EL (cell line): ENCODE measurements around the gene GPX3.

Source experiments
- DNase-seq: peaks from one replicate; pipeline ENCODE4 v3.0.0-alpha.2; 2016

The GPX3 gene

DNA sequence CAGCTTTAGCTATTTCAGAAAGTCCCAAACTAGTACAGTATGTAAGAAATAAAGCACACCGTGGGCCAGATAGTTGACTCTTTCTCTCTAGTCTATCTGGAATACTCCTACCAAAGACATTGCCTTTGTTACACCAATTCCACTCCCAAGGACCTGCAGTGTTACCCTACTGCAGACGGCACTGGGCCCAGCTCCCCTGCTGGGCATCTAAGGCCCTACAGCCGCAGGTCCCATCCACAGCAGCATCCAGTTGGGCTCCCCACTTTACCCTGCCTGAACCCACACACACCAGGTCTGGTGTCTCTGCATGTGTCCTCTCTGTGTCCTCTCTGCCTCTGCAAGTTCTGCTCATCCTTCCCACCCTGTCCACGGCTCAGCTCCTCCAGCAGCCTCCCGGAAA lies 37.9 kb downstream of the GPX3 start:
- no peak for DNase-seq

DNA sequence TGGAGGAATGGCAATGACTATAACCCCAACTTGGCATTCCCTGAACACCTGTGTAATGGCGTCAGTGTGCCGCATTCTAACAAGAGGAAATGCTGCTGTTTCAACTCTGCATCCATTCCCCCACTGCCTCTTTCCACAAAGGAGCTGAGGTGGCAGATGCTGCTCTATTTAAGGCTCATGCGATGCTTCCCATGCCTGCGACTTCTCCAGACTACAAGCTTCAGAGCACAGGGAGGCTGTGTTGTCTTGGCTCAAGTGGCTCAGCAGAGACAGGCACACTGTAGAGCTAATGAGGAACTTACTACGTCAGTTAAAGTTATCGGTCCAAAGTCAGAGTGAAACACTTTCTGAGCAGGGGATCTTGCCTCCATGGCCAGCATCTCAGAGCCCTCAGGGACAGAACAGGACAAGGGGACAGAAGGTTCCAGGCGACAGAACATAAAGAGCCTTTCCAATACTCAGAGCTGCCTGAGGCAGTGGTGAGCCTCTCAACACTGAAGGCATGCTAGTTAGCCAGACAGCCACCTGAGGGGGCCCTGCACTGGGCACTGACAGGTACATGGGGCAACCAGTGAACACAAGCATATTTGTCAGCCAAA lies 38.6 kb downstream of the GPX3 start:
- no peak for DNase-seq

DNA sequence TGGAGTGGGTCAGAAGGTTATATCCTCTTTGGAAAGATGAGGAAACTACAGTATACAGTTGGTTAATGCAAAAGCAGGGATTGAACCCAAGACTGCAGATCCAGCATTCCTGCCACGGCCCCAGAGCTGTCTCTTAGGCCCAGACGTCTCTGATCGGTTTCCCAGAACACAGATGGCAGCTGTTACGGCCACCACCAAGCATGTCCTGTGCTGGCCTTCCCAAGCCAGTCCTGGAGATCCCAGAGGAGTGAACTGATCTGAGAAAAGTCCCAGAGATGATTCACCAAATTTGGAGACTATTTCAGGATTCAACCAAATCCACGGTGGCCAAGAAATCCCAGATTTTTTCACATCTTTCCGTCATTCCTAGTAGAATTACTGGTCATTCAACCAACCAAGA lies 40.4 kb downstream of the GPX3 start:
- DNase-seq, result no peak

DNA sequence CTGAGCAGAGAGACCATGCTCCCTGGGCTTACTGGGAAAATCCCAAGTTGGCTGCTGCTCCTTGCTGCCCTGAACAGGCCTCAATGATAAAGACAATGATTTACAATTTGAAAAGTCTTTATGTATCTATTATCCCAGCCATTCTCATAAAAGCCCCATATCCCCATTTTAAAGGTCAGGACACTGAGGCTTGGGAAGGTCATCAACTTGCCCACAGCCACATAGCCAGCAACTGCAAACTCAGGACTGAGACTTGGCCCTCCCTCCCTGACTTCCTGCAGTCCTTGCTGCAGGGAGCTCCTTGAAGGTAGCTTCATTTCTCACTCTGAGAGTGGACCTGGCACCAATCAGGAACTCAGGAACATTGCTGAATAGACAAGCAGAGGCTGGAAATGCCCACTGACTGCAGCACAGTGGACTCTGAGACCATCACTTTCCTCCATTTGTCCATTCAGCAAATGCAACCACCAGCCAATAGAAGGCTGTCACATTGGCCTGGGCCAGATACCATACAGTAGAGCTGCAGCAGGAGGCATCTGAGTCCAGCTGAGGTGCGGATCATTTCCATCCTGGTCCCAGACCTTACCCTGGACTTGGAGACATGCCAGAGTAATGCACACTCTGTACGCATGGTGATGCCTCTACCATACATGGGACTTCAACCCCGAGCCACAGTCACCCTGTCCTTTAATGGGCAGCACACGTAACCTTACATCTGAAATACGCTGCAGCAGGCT lies 42.2 kb downstream of the GPX3 start:
- no peak for DNase-seq

DNA sequence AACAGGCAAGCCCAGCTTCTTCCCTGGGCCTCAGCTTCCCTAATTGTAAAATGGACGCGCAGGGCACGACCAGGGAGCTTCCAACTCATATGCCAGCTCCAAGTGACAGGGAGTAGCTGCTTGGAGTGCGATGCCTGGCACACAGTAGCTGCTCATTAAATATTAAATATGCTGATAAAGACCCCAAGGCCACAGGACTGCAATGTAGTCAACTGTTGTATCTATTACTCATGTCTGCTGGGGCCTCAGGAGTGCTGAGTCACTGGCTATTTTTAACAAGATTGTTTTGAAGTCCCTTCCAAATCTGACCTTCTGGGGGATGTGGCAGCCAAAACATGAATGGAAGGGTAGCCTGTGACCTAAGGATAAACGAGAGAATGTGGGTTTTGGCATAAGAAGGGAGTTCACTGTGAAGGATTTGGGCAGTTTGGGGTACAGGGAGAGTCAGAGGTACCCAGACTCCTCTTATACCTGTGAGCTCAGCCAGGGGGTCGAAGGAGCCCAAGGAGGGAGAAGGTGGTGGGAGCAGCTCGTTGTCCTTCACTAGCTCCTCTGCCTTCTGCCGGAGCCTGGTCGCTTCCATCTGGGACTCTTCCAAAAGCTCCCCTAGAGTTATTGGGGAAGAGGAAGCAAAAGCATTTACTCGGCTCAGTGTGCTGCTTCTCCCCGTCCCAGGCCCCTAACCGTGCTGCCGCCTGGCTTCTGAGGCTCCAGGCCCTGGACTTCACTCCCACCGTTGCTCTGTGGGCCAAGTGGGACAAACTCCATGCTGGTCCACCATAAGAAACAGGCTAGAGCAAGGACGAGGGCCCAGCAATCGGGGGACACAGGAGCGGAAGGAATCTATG lies 43.0 kb downstream of the GPX3 start:
- peak; percentile 88 for DNase-seq

DNA sequence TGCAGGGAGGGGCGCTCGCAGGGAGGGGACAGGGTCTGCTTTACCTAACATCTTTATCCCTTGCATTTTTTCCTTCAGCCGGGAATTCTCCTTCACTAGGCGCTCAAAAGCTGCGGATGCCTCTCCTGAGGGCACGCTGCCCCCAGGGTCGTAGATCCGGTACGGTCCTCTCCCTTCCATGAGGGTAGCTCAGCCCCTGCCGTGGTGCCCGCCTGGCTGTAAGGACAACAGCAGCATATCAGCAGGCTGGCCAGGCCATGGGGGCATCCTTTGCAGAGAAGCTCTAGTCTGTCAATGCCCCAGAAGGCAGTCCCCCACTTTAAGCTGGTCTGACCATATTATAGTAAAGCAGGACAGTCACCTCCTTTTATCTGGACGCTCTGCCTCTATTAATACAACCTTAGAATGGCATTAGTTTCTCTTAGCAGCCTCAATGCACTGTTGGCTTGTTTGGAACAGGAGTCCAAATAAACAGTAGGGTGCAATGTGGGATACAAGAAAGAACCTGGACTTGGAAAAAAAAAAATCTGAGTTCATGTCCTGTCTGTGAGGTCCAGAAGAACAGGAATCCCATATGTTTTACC lies 44.6 kb downstream of the GPX3 start:
- no peak for DNase-seq

DNA sequence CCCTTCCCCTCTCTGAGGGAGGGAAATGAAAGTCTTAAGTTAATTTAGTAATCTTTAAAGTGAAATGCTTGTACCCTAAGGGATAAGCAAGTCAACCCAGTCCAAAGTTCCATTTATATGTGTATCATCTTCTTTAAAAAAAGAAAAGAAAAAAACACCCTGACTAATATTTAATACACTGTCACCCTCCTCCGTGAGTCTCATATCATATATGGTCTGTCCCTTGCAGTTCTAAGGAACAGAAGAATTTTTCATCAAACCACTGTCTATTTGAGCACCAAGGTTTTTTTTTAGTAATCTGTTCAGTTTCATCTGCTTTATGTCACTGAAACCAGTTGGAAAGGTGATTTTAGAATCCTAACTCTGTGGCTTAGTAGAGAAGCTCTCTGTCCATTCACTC lies 45.2 kb downstream of the GPX3 start:
- DNase-seq, result no peak

DNA sequence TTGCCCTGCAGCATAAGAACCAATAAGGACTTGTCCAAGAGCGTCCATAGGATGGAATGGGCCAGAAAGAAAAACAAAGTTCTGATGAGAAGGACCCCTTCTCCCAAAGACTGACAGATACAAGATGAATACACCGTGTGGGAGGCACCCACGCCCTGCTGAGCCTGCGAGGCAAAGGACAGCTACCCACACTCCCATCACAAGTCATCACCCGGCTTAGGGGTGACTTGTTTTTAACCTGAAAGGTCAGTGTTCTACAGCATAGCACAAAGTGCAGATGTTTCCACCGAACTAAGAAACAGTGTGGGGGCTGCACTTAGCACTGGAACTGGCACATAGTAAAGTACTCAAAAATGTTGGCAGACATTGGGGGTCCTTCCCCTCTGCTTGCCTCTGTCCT lies 46.5 kb downstream of the GPX3 start:
- DNase-seq, result no peak

DNA sequence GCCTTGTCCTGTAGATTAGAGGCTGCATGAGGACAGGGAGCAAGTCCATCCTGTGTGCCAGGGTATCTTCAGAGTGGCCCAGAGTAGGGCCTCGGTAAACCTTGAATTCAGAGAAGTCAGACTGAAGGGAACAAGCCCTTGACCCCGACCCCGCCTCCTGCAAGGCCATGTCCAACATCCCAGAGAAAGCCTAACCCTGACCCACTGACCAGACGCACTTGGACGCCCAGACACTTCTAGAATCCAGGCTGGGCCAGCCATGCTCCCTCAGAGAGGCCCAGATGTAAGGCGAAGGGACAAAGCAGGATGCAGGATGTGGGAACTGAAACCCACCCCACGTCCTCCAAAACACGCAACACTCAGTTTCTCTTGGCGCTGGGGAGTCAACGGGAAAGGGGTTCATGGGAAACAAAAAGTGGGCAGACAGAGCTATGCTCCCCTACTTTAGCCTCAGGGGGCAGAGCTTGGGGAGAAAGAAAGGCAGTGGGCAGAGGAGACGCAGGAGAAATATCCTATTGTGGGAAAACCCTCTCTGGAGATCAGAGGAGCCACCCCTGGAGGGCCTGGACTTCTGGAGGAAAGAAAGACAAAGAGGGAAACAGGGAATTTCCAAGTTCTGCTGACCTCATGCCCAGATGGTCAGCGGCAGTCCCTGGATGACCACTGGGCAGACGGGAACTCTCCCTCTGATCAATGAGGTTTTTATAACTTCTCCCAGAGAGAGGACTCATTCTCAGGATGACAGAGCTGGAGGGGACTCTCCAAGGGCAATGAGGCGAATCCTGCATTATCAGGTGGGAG lies 47.4 kb downstream of the GPX3 start:
- peak; percentile 38 for DNase-seq

DNA sequence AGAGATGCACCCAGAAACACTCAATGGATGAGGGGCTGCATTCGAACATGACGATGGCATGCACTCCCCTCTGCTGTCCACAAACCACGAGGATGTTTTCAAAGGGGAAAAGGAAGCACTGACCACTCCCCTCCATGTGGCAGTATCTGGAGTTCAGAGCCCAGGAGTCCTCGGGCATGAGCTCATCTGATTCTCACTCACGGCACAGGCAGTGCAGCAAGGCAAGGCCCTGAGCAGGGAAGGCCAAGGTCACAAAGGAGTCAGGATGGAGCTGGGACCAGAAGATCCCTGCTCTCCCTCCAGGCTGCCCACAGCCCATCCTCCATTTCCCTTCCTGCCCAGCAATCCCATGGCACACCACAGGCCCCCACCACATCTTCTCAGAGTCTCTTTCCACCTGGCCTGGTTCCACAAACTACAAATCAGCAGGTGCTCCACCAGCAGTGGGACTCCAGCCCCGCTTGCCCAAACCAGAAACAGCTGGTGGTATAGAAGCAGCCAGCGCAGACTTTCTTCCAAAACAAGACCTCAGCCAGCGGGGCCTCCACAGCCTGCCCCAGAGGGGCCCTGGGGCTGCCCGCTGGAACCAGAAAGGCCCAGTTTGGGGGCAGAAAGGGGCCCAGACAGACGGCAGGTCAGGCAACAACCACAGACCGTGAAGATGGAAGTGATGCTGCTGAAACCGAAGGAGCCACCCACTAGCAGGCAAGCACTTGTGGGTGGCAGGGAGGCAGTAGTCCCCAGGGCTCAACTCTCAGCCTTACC lies 48.2 kb downstream of the GPX3 start:
- peak; percentile 45 for DNase-seq

DNA sequence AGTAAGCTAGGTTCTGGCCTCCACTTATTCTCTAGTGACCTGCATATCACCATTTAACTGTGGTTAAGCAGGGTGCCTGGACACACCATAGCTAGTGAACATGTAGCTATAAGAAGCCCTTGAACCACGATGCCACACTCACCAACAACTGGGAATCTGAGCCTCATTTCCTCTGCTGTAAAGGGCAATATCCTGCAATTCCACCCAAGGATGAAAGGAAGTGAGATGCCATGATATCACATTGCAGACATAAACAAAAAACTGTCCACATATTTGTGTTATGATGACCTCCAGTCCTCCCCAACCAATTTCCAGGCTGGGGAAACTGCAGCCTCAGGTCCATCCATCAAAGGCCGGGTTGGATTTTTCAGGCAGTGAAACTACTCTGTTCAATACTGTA lies 50.1 kb downstream of the GPX3 start:
- DNase-seq, result peak; percentile 67

DNA sequence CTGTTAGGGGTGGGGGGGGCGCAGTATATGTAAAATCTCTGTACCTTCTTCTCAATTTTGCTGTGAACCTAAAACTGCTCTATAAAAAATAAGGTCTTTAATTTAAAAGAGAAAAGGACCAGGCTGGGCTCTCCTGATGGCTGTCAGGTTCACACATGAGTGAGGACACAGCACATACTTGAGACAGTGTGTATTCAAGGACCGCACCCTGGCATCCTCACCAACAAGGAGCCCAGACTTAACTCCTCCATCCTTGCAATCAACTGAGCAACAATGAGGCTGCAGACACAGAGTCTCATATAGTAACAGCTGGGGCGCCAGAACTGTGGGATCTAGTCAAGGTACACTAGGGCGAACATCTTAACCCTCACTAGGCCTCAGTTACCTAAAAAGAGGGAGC lies 50.6 kb downstream of the GPX3 start:
- DNase-seq, result no peak

DNA sequence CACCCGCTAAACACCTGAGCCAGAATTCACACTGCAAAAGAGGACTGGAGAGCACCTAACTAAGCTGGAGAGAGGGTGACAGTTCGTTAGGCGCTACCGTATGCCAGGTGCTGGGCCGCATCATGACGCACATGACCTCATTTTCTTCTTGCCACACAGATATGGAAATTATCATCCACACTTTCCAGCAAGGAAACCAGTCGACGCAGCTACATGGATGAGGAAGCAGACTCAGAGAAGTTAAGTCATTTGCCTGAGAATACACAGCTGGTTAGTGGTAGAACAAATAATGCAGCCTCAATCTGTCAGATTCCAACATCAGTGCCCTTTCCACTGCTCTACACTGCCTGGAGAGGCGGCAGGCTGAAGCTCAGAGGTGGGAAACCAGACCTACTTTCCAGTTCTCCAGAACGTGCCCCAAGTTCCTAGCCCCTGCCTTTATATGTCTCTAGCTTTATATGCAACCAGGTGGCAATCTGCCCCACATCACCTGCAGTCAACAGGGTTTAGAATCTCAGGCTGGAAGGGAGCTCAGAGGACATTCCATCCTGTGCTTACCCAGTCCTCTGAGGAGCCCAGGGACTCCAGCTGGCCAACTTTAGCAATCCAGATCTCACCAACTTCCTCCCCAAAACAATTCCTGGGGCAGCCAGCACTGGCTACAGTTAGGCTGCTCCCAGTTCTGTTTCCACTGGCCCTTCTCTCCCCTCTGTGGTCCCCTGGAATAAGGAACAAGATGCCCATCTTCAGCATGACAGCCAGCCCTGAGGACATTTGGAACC lies 51.6 kb downstream of the GPX3 start:
- DNase-seq, result no peak

DNA sequence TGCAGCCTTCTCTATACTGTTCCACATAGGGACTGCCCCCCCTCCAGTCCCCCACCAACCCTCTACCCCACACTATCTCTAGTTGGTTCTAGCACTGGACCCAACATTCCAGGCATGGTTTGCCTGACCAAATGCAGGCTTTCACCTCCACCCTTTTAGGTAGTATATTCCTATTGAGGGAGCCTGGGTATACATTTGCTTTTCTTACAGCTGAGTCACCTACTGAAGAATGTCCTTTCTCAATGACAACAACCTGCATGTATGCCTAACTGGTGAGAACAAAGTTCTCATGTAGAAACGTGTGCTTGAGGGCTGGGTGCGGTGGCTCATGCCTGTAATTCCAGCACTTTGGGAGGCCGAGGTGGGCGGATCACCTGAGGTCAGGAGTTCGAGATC lies 52.2 kb downstream of the GPX3 start:
- DNase-seq, result peak; percentile 90

DNA sequence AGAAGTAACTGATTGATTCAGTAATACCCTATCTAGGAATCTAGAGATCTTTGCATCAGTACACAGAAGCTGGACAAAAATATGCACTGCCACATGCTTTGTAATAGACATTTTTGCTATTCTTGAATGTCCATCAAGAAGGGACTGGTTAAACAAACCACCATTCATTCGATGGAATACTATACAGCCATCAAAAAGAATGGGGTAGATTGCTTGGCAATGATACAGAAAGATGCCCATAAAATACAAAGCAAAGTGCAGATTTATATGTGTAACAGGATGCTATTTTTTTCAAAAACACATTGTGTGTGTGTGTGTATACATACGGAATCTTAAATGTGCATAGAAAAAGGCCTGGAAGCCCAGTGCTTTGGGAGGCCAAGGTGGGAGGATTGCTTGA lies 52.9 kb downstream of the GPX3 start:
- DNase-seq, result no peak

DNA sequence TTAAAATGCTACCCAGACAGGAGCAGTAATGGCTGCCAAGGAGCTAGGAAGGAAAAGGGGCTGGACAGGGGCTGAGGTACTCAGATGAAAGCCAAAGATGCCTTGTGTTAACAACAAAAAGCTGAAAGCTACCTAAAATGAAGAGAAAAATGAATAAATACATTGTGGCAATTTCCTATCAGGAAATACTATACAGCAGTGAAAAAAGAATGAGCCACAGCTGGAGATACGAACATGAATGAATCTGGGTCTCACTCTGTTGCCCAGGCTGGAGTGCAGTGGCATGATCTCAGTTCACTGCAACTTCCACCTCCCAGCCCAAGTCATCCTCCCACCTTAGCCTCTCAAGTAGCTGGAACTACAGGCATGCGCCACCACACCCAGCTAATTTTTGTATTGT lies 54.2 kb downstream of the GPX3 start:
- DNase-seq, result no peak

DNA sequence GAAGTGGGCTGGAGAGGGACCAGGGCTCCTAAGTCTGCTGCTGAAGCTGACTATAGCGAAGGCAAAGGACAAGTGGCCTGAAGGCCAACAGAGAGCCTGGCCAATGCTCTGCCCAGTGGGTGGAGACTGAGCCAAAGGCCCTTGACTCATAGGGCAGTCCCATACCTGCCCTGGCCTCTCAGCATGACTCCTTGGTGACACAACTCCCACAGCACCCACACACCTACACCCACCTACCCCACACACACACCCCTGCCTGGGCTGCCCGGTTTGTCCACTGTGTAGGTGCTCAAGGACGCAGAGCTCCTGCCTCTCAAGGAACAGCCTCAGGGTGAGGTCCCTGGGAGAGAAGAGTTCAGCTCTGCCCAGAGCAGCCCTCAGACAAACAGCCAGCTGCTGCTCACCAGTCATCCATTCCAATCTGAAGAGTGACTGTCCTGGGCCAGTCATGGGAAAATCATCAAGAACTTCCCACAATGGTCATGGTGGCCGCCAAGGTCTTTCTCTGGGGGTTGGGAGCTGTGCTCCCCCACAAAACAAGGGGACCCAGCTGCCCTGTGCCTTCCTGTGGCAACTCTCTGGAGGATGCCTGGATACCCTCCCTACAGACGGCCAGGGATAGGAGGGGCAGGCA lies 55.4 kb downstream of the GPX3 start:
- peak; percentile 80 for DNase-seq

DNA sequence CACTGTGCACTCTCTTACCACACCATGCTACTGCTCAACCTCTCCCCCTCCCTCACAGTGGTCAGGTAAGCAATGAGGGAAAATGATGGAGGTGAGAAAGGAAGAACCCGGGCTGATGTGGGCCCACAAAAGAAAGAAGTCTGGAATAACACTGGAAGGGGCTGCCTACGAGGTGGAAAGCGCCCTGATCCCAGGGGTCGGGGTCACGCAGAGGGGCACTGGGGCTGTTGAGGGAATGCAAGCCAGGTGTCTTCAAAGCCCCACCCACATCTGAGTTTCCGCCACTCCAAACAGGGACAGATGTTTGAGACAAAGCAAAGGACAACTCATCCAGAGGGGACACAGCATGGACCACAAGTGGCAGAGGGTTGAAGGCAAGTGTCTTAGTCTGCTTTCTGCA lies 56.2 kb downstream of the GPX3 start:
- no peak for DNase-seq

DNA sequence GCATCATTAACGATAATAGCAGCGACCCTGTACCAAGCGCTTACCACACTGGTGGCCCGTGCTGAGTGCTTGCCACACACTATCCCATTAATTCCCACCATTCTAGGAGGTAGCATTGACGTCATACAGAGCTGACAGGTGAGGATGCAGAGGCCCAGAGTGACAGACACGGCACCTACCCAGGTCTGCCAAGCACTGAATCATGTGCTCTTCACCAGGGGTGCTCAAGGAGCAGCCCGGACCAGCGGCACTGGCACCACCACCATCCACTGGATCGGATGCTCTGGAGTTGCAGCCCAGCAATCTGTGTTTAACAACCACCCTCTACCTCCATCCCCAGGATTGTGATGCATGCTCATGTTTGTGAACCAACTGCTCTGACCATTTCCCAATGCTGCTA lies 57.0 kb downstream of the GPX3 start:
- DNase-seq, result no peak

DNA sequence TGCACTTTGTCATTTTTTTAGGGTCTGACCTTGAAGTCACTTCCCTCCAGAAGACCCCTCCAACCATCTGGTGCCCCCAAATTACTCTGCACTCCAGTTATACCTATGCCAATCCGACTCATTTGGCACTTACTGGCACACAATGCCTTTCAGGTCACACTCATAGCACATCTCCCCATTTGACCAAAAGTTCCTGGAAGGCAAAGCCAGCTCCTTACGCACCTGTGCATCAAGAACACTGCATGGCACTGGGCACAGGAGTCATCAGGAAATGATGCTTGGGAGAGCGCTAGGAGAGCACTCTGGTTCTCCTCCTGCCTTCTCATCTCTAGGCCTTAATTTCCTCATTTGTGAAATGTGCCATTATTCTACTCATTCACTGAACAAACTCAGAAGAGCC lies 57.6 kb downstream of the GPX3 start:
- no peak for DNase-seq
